Fibroblast of skin of left quadriceps (primary cell): ENCODE results near the gene UBE4B.
"Not testable (repeated sequence)": the region's sequence is repeated elsewhere in the genome, so short reads cannot be mapped to it uniquely, and the experiment has no call there.

Experiments used
- DNase-seq, 2 experiments: peaks; one replicate each; pipeline ENCODE4 v3.0.0-alpha.2; 2013; ENCODE audit warnings: low read depth in 2 of 2

UBE4B gene

DNA sequence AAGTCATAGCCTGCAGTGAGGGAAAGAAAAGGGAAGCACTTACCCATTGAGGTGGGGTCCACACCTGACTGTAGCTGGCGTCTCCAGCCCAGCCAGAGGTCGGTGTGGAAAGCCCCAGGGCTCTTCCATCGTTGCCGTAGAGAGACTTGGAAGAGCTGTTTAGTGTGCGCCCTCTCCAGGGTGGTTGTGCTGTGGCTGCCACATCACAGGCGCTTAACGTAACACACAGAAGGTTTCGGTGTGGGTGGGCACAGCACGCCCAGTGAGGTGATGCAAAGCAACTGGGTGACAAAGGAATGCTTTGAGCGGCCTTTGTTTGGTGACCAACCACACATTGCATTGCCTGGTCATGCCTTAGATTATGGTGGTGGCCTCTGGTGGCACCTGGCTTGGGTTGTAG, 140.8 kb downstream of the UBE4B start:
- DNase-seq = no peak

DNA sequence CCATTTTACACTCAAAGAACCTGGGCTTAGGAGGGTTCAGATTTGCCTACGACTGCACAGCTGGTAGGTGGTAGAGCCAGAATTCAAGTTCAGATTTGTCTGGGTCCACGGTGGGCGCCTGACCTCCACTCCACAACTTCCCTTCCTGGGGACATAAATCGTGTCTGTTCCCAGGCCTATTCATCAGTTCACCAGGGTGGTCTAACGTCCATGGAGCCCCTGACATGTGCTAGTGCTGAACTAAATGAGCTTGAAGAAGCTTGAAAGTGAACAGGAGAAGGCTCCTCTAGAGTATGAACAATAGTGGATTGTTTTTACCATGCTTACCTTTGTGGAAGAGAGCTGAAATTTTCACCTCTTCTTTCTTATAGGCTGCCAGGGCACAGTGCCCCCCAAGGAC, 145.1 kb downstream of the UBE4B start:
- DNase-seq = no peak

DNA sequence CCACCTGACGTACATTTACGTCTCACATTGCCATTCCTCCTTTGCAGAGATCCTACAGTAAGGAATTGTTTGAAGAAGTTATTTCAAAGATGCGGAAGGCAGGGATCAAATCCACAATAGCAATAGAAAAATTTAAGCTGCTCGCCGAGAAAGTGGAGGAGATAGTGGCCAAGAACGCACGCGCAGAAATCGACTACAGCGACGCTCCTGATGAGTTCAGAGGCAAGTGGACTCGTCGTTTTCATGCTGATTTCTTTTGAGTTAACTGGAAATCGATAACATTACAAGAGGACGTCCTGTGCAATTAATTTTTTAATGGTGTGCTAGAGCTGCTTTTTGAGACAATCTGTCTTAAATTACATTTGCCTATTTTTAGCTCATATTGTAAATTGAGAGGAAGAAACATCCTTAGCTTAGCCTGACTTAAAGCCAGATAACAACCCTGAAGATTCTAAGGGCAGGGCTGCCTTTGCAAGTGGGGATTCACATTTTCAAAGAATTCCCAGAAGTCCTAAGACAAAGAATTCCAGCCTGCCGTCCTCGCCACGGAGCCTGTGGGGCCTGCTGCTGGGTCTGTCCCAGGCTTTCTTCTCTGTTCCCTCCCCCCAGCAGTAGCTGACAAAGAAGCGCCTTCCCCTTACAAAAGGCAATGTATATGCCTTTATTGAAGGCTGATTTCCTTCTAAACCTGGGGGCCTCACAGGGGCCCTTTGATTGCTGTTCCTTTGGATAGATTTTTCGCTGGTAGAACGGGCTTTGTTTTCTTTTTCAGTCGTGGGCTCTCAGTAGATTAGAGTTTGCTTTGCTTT, 146.0 kb downstream of the UBE4B start:
- DNase-seq = no peak

DNA sequence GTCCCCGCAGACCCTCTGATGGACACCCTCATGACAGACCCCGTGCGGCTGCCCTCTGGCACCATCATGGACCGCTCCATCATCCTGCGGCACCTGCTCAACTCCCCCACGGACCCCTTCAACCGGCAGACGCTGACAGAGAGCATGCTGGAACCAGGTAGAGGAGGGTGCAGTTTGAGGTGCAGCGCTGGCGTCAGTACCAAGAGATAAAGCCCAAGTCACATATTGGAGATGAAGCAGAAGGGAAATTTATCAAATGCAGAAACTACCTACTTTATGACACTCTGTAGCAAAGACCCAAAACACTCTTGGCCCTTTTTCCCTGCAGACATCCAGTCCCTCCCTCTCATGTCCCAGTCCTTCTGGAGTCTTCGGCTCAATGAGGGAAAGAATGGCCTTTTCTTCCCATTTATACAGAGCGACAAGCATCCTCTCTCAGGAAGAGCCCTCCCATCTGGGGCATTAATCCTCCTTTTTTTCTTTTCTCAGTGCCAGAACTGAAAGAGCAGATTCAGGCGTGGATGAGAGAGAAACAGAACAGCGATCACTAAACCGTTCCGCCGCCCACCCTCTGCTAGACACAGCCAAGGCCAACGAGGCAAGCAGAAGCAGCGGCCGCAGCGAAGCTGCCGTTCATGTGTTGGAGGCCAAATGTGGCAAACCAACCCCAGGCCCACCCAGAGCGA, 146.8 kb downstream of the UBE4B start:
- DNase-seq = no peak

DNA sequence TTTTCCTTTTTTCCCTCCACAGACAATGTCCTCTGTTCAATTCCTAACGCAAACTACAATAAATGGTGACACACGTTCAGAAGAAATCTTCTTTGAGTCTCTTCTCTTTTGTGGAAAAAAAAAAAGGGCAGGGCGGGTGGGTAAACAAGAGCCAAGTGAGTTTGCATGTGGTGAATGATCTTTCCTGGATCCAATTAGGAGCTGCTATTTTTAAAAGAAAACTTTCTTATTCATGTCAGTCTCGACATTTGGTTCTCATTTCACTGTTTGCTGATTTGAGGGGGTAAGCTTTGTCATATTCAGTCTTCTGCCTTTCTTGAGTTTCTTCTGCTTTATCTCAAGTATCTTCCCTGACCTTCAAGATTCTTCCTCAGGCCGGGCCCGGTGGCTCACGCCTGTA, 148.4 kb downstream of the UBE4B start:
- DNase-seq = peak; percentile 68 to 70

DNA sequence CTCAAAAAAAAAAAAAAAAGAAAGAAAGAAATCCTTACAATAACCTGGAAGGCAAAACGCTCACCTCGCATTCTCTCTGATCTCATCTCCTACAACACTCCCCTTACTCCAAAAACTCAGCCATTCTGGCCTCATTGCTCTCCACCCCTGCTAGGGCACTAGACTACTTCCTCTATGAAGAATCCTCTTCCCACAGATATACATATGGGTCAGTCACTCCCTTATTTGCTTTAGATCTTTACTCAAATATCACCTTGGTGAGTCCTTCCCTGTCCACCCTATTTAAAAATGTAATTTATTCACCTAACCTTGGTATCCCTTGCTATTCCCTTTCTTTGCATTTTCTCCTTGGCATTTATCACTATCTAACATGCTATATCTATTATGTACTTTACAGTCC, 153.0 kb downstream of the UBE4B start:
- no peak for DNase-seq

DNA sequence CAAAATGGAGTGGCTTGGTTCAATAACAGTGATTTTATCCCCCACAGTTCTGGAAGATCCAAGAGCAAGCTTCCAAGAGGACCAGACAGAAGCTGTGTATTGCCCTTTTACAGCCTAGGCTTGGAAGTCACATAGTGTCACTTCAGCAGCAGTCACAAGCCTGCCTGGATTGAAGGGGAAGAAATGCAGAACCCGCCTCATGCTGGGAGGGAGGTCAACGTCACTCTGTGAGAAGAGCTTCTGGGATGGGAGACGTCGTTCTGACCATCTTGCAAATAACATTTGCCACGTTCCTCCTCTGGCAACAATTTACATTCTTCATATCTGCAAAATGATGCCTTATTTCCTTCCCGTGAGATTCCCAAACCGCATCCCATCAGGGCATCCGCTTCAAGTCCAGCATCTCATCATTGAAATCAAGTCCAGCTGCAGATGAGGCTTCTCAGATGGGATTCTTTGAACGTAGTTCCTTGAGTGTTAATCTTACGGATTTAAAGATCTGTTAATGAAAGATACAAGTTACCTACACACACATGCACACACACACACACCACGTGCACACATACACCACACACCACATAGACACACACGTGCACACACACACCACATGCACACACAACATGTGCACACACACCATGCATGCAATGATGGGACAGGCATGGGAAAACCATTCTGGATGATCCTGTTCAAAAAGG, 153.7 kb downstream of the UBE4B start:
- peak; percentile 87 for DNase-seq

DNA sequence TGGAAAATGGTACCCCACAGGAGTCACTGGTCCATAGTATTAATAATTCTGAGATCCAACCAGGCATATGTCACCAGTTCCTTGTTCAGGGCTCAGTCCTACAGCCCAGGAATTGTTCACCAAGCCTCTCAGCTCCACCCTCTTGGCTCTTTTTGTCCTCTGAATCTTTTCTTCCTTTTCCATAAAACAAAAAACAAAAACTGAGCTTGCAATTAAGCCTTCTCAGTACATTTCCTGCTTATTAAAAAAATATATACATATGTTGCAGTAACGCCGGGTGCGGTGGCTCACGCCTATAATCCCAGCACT, 154.2 kb downstream of the UBE4B start:
- DNase-seq = no peak

DNA sequence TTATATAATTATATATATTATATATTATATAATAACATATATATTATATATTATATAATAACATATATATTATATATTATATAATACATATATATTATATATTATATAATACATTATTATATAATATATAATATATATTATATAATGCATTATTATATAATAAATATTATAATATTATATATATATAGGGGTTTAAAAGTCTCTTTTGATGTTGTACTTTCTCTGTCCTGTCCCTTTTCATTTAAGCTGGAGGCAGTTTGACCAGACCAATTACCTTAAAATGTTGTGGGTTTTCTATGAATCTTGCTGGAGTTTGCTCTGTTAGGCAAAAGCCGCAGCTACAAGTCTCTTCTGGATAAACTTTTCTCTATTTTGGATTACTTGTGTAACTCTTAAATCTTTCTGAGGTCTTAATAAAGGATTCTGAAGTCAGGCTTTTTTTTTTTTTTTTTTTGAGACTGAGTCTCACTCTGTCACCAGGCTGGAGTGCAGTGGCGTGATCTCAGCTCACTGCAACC, 155.4 kb downstream of the UBE4B start:
- DNase-seq = no peak

DNA sequence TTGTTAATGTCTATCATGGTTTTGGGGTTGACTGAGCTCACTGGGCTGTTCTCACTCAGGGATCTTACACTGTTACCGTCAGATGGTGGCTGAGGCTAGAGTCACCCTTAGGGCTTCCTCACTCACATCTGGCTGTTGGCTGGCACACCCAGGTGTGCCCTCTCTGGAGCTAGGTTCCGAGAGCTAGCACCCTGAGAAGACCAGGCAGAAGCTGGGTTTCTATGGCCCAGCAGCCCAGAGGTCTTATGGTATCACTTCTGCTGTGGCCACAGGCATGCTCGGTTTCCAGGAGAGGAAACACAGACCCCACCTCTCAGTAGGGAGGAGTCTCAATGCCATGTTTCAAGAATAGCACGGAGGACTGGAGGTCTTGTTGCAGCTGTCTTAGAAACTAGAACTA, 156.9 kb downstream of the UBE4B start:
- DNase-seq = no peak

DNA sequence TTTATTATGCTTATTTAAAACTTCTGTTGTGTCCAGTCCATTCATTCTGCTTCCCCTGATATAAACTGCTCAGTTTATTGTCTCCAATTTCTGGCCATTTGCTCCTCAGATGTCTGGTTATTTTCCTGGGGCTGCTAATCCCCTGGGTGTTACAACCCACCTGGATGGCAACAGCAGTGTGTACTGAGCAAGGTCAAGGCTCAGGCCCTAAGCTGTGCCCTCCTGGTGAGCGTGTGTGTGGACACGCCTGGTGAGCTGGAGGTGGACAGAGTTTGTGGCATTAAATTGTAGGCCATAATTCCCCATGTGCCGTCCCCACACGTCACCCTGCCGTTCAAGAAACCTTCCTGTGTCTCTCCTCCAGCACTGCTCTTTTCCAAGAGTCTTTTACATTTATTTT, 159.5 kb downstream of the UBE4B start:
- no peak for DNase-seq

DNA sequence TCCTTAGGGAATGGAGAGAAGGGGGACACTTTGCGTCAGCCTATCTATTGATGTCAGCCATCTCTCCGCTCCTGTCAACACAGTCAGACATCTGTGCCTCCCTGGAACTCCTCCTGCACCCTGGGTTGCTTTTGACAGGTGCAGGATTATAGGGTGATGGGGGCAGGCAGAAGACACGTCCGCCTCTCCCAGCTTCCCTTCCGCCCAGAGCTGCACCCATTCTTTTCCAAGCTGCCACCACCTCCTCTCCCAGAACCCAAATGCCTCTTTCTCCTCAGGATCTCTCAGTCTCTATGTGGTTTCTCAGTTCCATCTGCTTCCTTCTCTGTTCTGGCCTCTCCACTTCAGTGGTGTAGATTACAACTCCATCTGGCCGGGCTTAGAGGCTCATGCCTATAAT, 160.5 kb downstream of the UBE4B start:
- DNase-seq = no peak

DNA sequence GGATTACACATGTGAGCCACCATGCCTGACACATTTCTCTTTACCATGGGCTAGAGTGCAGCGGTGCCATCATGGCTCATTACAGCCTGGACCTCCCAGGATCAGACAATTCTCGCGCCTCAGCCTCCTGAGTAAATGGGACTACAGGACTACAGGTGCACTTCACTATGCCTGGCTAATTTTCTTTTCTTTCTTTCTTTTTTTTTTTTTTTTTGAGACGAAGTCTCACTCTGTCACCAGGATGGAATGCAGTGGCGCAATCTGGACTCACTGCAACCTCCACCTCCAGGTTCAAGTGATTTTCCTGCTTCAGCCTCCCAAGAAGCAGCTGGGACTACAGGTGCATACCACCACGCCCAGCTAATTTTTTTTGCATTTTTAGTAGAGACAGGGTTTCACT, 162.8 kb downstream of the UBE4B start:
- DNase-seq = no peak

DNA sequence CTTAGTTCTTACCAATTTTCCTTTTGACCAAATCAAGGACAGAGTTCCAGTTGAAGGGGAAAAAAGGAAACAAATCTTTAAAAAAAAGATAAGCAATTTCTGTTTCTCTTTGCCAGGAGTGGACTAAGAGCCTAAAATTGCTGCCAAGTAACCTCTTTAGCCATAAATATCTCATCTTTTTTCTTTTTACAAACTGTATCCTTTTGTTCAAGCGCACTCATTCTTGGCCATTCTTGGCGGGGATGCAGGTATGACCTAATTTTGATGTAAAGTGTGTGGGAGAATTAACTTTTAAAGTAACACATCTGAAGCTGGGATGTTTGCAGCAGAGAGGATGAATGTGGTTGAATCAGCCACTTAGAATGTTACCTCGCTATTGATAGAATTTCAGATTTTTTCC, 164.2 kb downstream of the UBE4B start:
- no peak for DNase-seq

DNA sequence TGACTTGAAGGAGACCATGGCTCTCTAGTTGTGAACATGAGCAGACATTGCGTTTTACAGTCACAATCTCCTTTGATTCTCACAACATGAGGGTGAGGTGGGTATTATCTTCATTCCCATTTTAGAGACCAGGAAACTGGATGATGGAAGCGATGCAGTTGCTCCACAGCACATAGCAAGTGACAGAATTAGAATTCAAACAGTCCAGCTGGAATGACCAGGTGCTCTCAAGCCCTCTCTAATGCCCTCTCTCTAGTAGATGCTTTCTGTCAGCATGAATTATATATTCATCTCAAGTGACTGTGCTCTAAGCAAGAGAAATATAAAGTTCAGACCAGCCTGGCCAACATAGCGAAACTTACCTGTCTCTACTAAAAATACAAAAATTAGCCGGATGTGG, 167.9 kb downstream of the UBE4B start:
- no peak for DNase-seq

DNA sequence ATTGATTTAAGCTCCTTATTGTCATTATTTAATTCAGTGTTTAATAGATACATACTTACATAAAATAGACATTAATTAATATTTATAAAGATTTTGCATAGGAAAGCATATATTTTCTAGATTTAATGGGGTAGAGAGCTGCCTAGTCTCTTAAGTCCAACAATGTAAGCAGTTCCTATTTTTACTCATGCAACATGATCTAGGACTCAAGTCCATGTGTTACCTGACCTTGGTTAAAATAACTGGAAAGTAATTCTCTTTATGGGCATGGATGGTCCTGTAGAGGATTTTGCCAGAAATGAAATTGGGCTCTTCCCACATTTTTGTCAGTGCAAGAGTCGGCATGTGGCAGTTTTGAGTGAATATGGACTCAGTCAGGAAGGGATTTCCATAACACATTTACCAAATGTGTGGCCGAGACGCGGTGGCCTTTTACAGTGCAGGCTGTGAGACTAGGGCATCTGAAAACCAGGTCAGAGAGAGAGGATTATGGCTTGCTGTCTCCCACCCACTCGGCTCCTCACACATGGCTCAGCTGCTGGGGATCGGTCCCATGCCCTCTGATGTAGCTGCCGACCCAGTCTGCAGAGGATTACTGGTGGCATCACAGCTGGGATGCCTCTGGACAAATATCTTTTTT, 171.4 kb downstream of the UBE4B start:
- DNase-seq = no peak

DNA sequence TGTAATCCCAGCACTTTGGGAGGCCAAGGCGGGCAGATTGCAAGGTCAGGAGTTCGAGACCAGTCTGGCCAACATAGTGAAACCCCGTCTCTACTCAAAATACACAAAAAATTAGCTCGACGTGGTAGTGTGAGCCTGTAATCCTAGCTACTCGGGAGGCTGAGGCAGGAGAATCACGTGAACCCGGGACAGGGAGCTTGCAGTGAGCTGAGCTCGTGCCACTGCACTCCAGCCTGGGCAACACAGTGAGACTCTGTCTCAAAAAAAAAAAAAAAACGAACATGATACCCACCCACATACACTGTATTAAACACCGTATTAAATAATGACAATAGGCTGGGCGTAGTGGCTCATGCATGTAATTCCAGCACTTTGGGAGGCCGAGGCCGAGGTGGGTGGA, 172.4 kb downstream of the UBE4B start:
- DNase-seq = not testable (repeated sequence)

DNA sequence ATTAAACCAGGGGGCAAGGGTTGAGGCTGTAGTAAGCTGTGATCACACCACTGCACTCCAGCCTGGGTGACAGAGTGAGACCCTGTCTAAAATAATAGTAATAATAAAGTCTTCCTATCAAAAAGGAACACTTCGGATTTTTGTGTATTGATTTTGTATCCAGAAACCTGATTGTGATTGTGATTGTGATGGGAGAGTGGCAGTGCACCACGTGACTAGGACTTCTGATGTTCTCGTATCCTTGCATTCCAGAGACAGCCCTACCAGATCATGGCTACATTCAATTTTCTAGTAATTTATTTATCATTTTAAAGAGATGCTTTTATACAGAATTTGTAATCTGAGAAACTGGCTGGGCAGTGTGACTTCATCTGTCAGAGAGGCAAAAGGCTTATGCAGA, 175.1 kb downstream of the UBE4B start:
- no peak for DNase-seq

DNA sequence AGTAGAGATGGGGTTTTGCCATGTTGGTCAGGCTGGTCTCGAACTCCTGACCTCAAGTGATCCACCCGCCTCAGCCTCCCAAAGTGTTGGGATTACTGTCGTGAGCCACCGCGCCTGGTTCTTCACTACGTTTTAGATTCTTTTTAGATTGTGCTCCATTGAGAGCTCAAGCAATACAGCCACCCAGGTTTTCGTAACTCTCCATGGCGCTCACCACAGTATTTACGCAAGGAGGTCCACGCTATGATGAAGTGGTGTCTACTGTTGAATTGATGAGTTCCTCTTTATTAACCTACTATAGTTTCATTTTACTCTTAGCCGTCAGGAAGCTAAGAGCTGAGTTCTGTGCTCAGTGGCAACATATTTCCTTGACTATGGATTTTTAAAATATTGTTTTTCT, 175.8 kb downstream of the UBE4B start:
- DNase-seq = no peak

DNA sequence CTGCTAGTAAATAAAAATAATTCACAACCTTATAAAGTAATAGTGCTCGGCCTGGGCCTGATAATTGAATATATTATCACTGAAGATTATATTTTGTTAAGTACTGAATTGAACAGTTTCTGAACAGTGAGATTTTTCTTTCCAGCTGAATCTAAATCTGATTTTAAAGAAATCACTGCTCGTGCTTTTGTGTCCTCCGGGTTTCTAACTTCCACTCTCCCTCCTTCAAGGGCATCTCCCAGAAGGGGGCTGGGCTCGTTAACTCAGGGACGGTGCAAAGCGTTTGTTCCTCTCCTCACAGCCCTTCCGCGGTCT, 176.8 kb downstream of the UBE4B start:
- no peak for DNase-seq

DNA sequence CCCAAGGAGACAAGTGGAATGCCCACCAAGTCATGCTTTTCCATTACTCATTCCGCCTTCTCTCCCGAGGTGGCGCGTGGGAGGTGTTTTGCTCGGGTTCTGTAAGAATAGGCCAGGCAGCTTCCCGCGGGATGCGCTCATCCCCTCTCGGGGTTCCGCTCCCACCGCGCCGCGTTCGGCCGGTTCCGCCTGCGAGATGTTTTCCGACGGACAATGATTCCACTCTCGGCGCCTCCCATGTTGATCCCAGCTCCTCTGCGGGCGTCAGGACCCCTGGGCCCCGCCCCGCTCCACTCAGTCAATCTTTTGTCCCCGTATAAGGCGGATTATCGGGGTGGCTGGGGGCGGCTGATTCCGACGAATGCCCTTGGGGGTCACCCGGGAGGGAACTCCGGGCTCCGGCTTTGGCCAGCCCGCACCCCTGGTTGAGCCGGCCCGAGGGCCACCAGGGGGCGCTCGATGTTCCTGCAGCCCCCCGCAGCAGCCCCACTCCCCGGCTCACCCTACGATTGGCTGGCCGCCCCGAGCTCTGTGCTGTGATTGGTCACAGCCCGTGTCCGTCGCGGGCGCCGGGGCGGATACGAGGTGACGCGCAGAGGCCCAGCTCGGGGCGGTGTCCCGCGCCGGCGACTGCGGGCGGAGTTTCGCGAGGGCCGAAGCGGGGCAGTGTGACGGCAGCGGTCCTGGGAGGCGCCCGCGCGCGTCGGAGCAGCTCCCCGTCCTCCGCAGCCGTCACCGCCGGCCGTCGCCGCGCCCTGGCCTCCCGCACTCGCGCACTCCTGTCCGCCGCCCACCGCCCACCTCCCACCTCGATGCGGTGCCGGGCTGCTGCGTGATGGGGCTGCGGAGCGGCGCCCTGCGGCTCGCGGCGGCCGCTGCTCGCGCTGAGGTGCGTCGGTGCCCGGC, 177.4 kb downstream of the UBE4B start, which contains the start of gene KIF1B:
TSS of gene KIF1B (plus strand) at position 666 of the 906 bp plus-strand sequence. CDS start 21,759 bp downstream, outside the sequence.
- DNase-seq = peak; percentile 96 to 98
